GM10266 (cell line): ENCODE results near the gene ATOH7.

Experiments used
- DNase-seq: peaks from one replicate; pipeline ENCODE4 v3.0.0; 2012; ENCODE audit errors: extremely low spot score
- CTCF ChIP-seq: IDR thresholded peaks from 2 replicates; pipeline ENCODE4 v1.5.1; 2012; ENCODE audit warnings: mild to moderate bottlenecking, low read depth; ENCODE audit not compliant: control insufficient read depth, insufficient read depth; ENCODE audit errors: missing control alignments

ATOH7 gene

GRCh38 chr10:68194290-68194689, 37.6 kb downstream of the ATOH7 start:
- TF ChIP-seq CTCF: no peak
- DNase-seq: no peak

- TF ChIP-seq CTCF: no peak
- no peak for DNase-seq
These were observed 39.8 kb downstream of the ATOH7 start for GRCh38 chr10:68192113-68192512.

DNA sequence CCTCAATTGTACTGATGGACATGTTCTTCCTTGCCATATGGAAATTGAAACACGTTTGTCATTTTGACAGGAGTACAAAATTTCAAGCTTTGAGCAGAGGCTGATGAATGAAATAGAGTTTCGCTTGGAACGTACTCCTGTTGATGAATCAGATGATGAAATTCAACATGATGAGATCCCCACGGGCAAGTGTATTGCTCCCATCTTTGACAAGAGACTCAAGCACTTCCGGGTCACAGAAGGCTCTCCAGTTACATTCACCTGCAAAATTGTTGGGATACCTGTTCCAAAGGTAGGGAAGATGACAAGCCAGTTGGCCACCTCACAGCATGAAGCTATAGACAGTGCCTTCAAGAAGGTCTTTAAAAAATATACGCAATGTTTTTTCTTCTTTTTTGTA, 43.1 kb downstream of the ATOH7 start:
- DNase-seq: no peak
- no peak for TF ChIP-seq CTCF

- no peak for DNase-seq
- TF ChIP-seq CTCF: no peak
These were observed 46.8 kb downstream of the ATOH7 start for GRCh38 chr10:68185085-68185484.

DNA sequence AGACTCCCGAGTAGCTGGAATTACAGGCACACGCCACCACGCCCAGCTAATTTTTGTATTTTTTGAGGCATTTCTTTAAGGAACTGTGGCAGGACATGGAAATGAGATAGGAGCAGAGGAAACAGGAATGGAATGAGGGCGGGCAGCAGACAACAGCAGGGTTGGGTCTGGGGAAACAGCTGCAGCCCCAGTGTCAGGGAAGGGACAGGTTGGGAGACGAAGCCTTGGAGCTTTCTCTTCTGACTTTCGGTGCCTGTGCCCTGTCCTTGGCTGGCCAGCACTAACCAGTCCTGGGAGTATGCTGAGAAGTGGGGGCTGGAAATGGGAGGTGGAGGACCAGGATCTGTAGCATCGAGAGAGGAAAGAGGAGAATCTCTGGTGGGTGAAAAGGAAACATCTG, 47.4 kb downstream of the ATOH7 start:
- no peak for TF ChIP-seq CTCF
- DNase-seq: no peak
